Measurements from ENCODE around the gene C22orf15. TPM values are rescaled to one million over a fixed set of nuclear protein-coding genes. Genes with fewer than 3 reads are reported as not detected.

C22orf15 gene
- total RNA-seq, 1 donor from 2014 or later, result 0.39 TPM

DNA sequence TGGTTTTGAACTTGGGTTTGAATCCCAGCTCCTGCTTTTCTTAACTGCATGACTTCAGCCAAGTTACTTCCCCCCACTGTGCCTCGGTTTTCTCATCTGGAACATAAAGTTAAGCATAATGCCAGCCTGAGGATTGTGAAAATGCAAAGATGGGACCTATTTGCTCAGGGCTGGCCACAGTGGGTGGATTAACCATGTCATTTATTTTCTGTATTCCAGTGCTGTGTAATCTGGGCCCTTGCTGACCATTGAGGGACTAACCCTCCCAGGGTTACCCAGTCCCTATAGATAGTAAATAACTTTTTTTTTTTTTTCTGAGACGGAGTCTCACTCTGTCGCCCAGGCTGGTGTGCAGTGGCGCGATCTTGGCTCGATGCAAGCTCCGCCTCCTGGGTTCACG lies 7.1 kb upstream of the C22orf15 start:
- TF ChIP-seq, protein P1, sequence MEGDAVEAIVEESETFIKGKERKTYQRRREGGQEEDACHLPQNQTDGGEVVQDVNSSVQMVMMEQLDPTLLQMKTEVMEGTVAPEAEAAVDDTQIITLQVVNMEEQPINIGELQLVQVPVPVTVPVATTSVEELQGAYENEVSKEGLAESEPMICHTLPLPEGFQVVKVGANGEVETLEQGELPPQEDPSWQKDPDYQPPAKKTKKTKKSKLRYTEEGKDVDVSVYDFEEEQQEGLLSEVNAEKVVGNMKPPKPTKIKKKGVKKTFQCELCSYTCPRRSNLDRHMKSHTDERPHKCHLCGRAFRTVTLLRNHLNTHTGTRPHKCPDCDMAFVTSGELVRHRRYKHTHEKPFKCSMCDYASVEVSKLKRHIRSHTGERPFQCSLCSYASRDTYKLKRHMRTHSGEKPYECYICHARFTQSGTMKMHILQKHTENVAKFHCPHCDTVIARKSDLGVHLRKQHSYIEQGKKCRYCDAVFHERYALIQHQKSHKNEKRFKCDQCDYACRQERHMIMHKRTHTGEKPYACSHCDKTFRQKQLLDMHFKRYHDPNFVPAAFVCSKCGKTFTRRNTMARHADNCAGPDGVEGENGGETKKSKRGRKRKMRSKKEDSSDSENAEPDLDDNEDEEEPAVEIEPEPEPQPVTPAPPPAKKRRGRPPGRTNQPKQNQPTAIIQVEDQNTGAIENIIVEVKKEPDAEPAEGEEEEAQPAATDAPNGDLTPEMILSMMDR (IDR thresholded peaks at IDR 0.05; ENCODE audit: insufficient read depth, low read depth, low read length), result no peak
- no peak for TF ChIP-seq EZH2 (IDR thresholded peaks at IDR 0.05; ENCODE audit: insufficient read depth, low read length)

DNA sequence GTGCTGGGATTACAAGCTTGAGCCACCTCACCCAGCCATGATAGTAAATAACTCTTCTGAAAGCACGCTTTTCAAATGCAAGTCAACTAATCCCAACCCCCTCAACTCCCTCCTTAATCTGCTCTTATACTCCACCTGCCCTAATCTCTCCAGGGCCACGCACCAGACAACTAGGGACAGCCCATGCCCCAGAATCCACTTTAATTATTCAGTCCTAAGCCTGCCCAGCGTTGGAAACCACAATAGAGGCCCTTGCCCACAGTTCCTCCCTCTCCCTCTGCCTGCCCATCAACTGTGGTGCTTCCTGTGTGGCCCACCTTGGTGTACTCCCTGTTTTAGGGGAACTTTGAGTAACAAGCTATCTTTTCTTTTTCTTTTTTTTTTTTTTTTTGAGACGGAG lies 5.9 kb upstream of the C22orf15 start:
- Mint-ChIP-seq H3K4me1 (ENCODE audit: low read depth, unreplicated experiment) (no peaks in the 10 kb centered on the region), H3K27me3 (ENCODE audit: low read depth, unreplicated experiment) (no peaks in the 10 kb centered on the region), H3K27ac (ENCODE audit: unreplicated experiment) (no peak overlapping the region), H3K36me3 (ENCODE audit: low read depth, unreplicated experiment) (no peaks in the 10 kb centered on the region), H3K4me3 (ENCODE audit: unreplicated experiment) (no peak overlapping the region), H3K9me3 (ENCODE audit: unreplicated experiment) (no peaks in the 10 kb centered on the region)
- H3K4me1 ChIP-seq (ENCODE audit: insufficient read depth, low read length), result no peaks in the 10 kb centered on the region
- DNase-seq (ENCODE audit: low read depth) (no peak), FAIRE-seq (no peak)
- H4K20me1 ChIP-seq (ENCODE audit: insufficient read depth, low read length), result no peaks in the 10 kb centered on the region
- no peaks in the 10 kb centered on the region for H3K36me3 ChIP-seq (ENCODE audit: insufficient read depth, low read length)
- no peak overlapping the region for H3K4me3 ChIP-seq (ENCODE audit: insufficient read depth, low read depth, low read length)
- no peaks in the 10 kb centered on the region for H3K79me2 ChIP-seq (ENCODE audit: insufficient read depth, low read length)
- H3K9me3 ChIP-seq (ENCODE audit: insufficient read depth, low read depth, low read length), result no peaks in the 10 kb centered on the region
- no peaks in the 10 kb centered on the region for H3K27me3 ChIP-seq (ENCODE audit: insufficient read depth, low read length)
- no peak overlapping the region for H3K9ac ChIP-seq (ENCODE audit: low read length)
- TF ChIP-seq EZH2 (IDR thresholded peaks at IDR 0.05; ENCODE audit: insufficient read depth, low read length), result no peak
- TF ChIP-seq, protein P1 (IDR thresholded peaks at IDR 0.05; ENCODE audit: insufficient read depth, low read depth, low read length), result no peak
- no peak overlapping the region for H3K4me2 ChIP-seq (ENCODE audit: low read length)
- H2AFZ ChIP-seq (ENCODE audit: low read depth, low read length), result no peak overlapping the region
- H3K27ac ChIP-seq (ENCODE audit: low read depth, low read length), result no peak overlapping the region

More for the DNA sequence above, 7.1 kb upstream of the C22orf15 start:
- Histone ChIP-seq H3K36me3 (ENCODE audit: insufficient read depth, low read length) (no peaks in the 10 kb centered on the region), H3K27me3 (ENCODE audit: insufficient read depth, low read length) (no peaks in the 10 kb centered on the region), H3K79me2 (ENCODE audit: insufficient read depth, low read length) (no peaks in the 10 kb centered on the region), H3K9me3 (ENCODE audit: insufficient read depth, low read depth, low read length) (no peaks in the 10 kb centered on the region), H3K4me1 (ENCODE audit: insufficient read depth, low read length) (no peaks in the 10 kb centered on the region), H3K4me3 (ENCODE audit: insufficient read depth, low read depth, low read length) (no peak overlapping the region), H2AFZ (ENCODE audit: low read depth, low read length) (no peak overlapping the region), H3K27ac (ENCODE audit: low read depth, low read length) (no peak overlapping the region), H3K9ac (ENCODE audit: low read length) (no peak overlapping the region), H4K20me1 (ENCODE audit: insufficient read depth, low read length) (no peaks in the 10 kb centered on the region), H3K4me2 (ENCODE audit: low read length) (no peak overlapping the region)
- no peaks in the 10 kb centered on the region for H3K27me3 Mint-ChIP-seq (ENCODE audit: low read depth, unreplicated experiment)
- no peak overlapping the region for H3K4me3 Mint-ChIP-seq (ENCODE audit: unreplicated experiment)
- no peaks in the 10 kb centered on the region for H3K9me3 Mint-ChIP-seq (ENCODE audit: unreplicated experiment)
- H3K4me1 Mint-ChIP-seq (ENCODE audit: low read depth, unreplicated experiment), result no peaks in the 10 kb centered on the region
- H3K36me3 Mint-ChIP-seq (ENCODE audit: low read depth, unreplicated experiment), result no peaks in the 10 kb centered on the region
- FAIRE-seq (no peak), DNase-seq (ENCODE audit: low read depth) (no peak)
- no peak overlapping the region for H3K27ac Mint-ChIP-seq (ENCODE audit: unreplicated experiment)

DNA sequence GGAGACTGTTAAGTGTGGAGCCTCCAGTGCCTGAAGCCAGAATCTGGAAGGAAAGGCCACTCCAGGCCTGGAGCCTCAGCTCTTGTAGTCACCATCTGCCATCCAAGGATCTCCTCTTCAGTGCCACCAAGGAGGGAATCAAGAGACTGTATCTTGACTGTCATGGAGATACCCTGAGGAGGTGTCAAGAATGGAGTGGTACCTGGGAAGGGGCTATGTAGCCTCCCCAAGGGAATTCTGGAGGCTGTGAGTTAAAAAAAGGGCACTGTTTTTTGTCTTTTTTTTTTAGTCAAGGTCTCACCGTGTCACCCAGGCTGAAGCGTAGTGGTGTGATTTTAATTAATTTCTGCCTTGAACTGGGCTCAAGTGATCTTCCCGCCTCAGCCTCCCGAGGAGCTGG lies 3.2 kb upstream of the C22orf15 start:
- Histone ChIP-seq H3K36me3 (ENCODE audit: insufficient read depth, low read length) (no peaks in the 10 kb centered on the region), H3K79me2 (ENCODE audit: insufficient read depth, low read length) (no peaks in the 10 kb centered on the region), H3K9me3 (ENCODE audit: insufficient read depth, low read depth, low read length) (no peaks in the 10 kb centered on the region), H3K4me2 (ENCODE audit: low read length) (no peak overlapping the region), H3K4me1 (ENCODE audit: insufficient read depth, low read length) (peaks cover 8% of the 10 kb centered on the region), H3K4me3 (ENCODE audit: insufficient read depth, low read depth, low read length) (no peak overlapping the region), H2AFZ (ENCODE audit: low read depth, low read length) (no peak overlapping the region), H3K9ac (ENCODE audit: low read length) (no peak overlapping the region), H3K27ac (ENCODE audit: low read depth, low read length) (no peak overlapping the region), H3K27me3 (ENCODE audit: insufficient read depth, low read length) (no peaks in the 10 kb centered on the region), H4K20me1 (ENCODE audit: insufficient read depth, low read length) (no peaks in the 10 kb centered on the region)
- FAIRE-seq (no peak), DNase-seq (ENCODE audit: low read depth) (no peak)
- H3K27ac Mint-ChIP-seq (ENCODE audit: unreplicated experiment), result no peak overlapping the region
- H3K9me3 Mint-ChIP-seq (ENCODE audit: unreplicated experiment), result no peaks in the 10 kb centered on the region
- TF ChIP-seq EZH2 (IDR thresholded peaks at IDR 0.05; ENCODE audit: insufficient read depth, low read length), result no peak
- H3K4me3 Mint-ChIP-seq (ENCODE audit: unreplicated experiment), result no peak overlapping the region
- H3K36me3 Mint-ChIP-seq (ENCODE audit: low read depth, unreplicated experiment), result no peaks in the 10 kb centered on the region
- H3K4me1 Mint-ChIP-seq (ENCODE audit: low read depth, unreplicated experiment), result peaks cover 4% of the 10 kb centered on the region
- no peaks in the 10 kb centered on the region for H3K27me3 Mint-ChIP-seq (ENCODE audit: low read depth, unreplicated experiment)
